Skin epidermis (tissue), 12 donors: ENCODE results near the gene MBOAT2.

ENCODE experiments used
- H3K27ac ChIP-seq, 21 experiments: fragments of 200-600 bp; sonication (generic) in 11 of 21; one replicate each; pipeline ENCODE4 v1.5.0; 2020; ENCODE audit warnings: mild to moderate bottlenecking in 3 of 21, inconsistent platforms in 2 of 21, moderate library complexity in 2 of 21
- H3K4me3 ChIP-seq, 7 experiments: fragments of 200-600 bp; sonication (generic) in 2 of 7; one replicate each; pipeline ENCODE4 v1.5.0; 2020; ENCODE audit warnings: inconsistent platforms in 2 of 7, mild to moderate bottlenecking in 2 of 7, moderate library complexity in 1 of 7

Gene MBOAT2

GRCh38 chr2:8841932-8842331 is 161.6 kb downstream of the MBOAT2 start:
- Histone ChIP-seq H3K27ac (no peak overlapping the region), H3K4me3 (no peak overlapping the region)

DNA sequence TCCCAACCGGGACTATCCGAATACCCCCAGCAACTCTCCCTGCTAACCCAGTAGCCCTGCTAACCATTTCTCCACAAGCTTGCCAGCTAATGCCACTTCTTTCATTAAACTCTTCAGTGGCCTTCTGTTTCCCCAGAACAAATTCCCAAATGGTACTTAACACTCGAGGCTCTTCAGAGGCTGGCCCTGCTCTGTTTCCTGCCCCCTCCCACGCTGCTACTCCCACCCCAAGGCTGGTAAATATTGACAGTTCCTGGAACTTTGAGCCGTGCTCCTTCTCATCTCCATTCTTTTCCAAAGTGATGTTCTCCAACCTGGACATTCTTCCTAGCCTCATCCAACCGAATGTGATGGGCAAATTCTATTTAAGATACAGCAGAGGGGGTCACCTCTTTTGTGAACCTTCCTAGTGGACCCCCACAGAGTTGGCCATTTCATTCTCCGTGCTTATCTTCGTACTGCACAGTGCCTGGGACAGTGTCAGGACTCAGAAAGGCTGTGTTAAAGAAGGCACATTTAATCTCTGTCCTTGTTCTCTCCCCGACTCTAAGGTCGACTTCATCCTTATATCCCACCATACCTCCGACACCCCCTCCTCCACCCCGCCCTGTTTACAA is 162.9 kb downstream of the MBOAT2 start:
- no peak overlapping the region for H3K27ac ChIP-seq
- H3K4me3 ChIP-seq = no peak overlapping the region

GRCh38 chr2:8839189-8839965 is 164.1 kb downstream of the MBOAT2 start:
- Histone ChIP-seq H3K27ac (no peak overlapping the region), H3K4me3 (no peak overlapping the region)

DNA sequence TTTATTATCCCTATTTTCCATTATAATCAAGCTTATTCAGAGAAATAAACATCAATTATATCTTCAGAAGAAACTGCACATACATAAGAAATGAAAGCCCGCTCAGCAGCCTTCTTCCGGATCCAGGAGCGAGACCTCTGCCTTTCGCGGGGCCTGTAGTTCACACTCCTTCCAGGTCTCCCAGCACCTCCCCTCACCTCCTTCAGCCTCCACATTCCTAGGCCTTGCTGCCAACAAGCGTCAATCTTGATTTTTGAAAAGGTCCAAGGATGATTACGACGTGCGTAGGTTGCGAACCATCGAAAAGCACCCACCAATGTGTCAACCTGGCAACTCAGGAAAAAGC is 165.7 kb downstream of the MBOAT2 start:
- H3K27ac ChIP-seq = peak overlapping the region in 5 of 21 experiments; percentile 7 to 95 (median 91)
- peak overlapping the region; percentile 11 to 100 (median 98) for H3K4me3 ChIP-seq

- Histone ChIP-seq H3K4me3 (peak within 1 kb of the TSS; percentile 91 to 100 (median 98)), H3K27ac (peak within 1 kb of the TSS; percentile 58 to 95 (median 90))
Measured at GRCh38 chr2:8836971-8837794, 166.3 kb downstream of the MBOAT2 start, which contains the start of gene KIDINS220. KIDINS220 (minus strand) TSS chr2:8837613; CDS start chr2:8827093, 10,520 bp downstream.

GRCh38 chr2:8835279-8835678 is 168.2 kb downstream of the MBOAT2 start:
- H3K27ac ChIP-seq = no peak overlapping the region
- H3K4me3 ChIP-seq = no peak overlapping the region

DNA sequence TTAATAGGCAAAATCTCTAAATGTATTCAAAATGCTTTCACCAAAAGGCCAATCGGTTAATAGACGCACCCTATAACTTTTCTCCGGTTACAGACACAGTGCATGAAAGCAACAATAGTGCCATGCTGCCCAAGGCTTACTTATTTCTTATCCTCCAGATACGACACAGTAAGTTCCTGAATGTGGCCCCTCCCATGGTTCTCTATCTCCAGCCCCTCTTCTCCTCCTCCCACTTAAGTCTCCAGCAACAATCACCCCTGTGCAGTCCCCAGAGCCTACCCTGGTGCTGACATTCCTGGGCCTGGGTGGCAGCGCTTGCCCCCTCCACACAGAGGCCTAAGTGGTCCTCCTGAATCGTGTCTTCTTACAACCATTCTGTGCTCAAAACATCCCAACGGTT is 169.6 kb downstream of the MBOAT2 start:
- no peak overlapping the region for H3K27ac ChIP-seq

GRCh38 chr2:8831516-8831915 is 172.0 kb downstream of the MBOAT2 start:
- peak overlapping the region in 1 of 21 experiments; percentile 31 for H3K27ac ChIP-seq
- H3K4me3 ChIP-seq = no peak overlapping the region

More for the DNA sequence above, 169.6 kb downstream of the MBOAT2 start:
- no peak overlapping the region for H3K4me3 ChIP-seq

DNA sequence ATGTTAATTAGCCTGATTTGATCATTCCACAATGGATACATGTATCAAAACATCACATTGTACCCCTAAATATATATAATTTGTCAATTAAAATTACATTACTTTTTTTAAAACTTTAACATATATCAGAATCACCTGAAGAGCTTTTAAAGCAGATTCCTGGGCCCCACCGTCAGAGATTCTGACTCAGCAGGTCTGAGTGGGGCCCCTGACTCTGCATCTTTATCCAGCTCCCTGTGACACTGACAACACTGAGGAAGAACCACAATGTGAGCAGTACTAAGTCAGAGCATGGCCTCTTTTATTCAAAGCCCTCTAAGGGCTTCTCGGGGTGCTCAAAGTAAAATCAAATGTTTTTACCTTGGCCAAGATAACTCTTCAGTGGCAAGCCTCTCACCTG is 175.8 kb downstream of the MBOAT2 start:
- Histone ChIP-seq H3K4me3 (no peak overlapping the region), H3K27ac (no peak overlapping the region)

- Histone ChIP-seq H3K4me3 (no peak overlapping the region), H3K27ac (peak overlapping the region in 2 of 21 experiments; percentile 1 to 9)
Measured at GRCh38 chr2:8822218-8822617, 181.3 kb downstream of the MBOAT2 start.

DNA sequence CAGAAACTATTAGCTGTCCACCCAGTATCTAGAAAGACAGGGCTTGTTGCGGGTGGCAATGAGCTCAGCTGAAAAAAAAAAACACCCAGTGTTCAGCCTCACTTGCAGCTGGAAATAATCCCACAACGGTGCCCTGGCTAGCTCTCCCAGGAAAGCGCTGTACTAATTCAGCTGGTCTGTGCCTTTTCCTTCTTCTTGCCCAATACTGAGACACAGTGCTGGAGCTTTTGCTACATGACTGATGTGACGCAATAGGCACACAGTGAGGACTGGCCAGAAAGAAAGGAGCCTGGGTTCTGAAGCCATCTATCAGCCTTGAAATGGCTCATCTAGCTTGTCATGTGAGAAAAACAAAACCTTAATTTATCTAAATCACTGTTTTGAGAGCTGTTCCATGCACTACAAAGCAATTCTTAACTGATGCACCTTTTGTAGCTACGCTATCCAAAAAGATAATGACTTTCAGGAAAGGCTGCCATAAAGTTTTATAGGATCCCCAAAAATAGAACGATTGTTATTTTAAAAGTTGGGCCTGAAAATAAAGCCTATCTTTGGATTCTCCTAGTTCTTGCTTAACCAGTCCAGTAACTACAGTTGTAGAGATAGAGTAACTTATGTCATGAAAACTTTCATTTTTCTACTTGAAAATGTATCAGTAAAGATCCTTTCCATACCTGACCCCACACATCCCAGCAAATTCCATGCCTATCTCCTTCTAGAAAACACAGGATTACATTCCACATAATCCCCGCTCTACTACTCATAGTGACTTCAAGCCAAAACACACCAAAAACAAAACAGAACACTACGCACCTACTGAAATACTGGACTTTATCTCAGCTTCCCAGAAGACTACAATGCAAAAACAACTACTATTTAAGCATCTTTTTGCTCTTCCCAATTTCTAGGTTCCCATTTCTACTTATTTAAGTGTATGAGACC is 181.9 kb downstream of the MBOAT2 start:
- no peak overlapping the region for H3K4me3 ChIP-seq
- peak overlapping the region in 3 of 21 experiments; percentile 0 to 9 (median 1) for H3K27ac ChIP-seq

DNA sequence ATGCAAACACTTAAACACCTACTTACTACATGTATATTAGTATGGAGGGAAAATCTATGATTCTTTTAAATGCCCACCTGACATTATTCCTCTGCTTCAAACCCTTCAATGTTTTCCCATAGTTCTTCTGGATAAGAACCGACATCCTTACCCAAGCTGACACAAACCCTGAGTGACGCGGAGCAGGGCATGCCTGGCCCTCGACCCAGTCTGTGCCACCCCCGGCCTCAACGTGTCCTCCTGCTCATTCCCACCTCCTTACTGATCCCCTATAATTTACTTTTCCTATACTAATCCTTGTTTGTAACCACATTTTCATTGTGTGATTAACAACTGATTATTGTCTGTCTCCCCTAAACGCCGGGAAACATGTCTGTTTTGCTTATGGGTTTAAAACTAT is 183.5 kb downstream of the MBOAT2 start:
- Histone ChIP-seq H3K4me3 (no peak overlapping the region), H3K27ac (no peak overlapping the region)

DNA sequence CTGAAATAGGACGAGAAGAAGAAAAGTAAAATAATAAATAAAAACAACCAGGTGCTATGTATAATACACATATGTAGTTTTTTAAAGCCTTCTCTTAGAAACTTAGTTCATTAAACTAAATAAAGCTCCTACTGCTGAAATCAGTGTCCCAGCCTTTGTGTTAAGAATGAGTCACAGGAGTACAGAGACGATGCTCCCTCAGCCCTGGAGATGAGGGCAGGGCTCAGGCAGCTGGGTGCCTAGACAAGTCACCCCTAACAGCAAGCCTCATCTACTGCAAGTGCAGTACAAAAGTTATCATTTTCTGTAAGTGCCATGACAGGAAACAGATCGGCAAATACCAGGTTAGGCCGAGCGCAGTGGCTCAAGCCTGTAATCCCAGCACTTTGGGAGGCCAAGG is 184.3 kb downstream of the MBOAT2 start:
- no peak overlapping the region for H3K27ac ChIP-seq
- H3K4me3 ChIP-seq = no peak overlapping the region

DNA sequence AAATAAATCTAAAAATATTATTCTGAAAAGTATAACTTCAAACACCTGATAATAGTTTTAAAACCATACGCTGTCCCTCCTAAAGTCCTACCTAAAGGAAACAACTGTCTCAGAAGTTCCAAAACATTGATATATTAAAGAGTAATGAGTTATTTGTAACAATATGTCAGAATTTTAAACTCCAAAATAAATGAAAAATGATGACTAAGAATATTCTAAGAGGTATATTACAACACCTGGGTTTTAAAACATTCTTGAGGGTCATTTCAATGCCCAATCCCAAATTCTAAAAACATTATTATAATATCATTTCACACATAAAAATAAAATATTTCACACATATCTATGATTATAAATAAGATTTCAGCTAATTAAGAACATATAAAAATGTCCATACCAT is 186.3 kb downstream of the MBOAT2 start:
- H3K27ac ChIP-seq = no peak overlapping the region
- H3K4me3 ChIP-seq = no peak overlapping the region

GRCh38 chr2:8806885-8807704 is 196.4 kb downstream of the MBOAT2 start:
- Histone ChIP-seq H3K4me3 (no peak overlapping the region), H3K27ac (no peak overlapping the region)

- Histone ChIP-seq H3K4me3 (no peak overlapping the region), H3K27ac (no peak overlapping the region)
Measured at GRCh38 chr2:8805278-8806210, 197.9 kb downstream of the MBOAT2 start.

GRCh38 chr2:8803658-8804379 is 199.7 kb downstream of the MBOAT2 start:
- Histone ChIP-seq H3K4me3 (no peak overlapping the region), H3K27ac (peak overlapping the region in 2 of 21 experiments; percentile 2 to 7)
